ENCODE data around the gene NSMF.

NSMF gene

DNA sequence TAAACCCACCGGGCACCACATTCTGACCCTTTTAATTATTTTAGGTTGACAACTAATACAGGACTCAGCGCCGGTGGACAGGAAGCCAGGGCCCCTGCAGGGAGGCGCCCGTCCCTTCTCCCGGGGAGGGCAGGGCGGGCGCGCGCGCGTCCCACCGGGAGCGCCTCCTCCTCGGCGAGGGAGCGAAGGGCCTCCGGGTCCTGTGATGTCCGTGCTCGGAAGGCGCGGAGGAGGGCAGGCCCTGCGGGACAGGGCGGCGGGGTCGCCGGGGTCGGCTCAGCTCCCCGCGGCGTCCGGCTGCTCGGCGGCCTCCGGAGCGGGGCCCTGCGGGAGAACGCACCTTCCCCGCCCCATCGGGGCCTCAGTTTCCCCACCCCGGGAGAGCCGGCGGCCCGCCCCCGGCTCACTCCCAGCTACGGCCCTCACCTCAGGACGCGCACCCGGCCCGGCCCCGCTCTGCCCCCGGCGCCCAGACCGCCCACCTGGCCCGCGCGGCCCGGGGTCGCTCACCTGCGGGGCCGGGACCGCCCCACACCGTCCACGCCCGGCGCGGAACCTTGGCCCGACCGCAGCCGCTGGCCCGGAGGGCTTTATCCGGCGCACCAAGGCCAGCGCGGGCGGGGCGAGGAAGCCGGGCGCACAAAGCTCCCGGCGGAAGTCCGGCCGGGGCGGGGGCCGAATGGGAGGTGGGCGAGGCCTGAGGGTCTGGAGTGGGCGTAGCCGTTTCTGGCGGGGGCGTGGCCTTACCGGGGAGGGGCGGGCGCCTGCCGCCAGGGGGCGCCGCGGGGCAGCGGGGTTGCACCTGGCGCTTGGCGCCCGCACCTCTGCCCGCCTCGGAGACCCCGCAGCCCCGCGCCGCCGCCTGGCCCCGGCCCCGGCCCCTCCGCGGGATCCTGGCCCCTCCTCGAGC, 36.3 kb downstream of the NSMF start, which contains the start of the genes EXD3 and NOXA1 (continued):
- TF ChIP-seq ZNF501 (tag by site-specific recombination; IDR thresholded peaks at IDR 0.05) (peak; percentile 50; the same call in 1 of the 2 replicates), ZNF830 (tag by site-specific recombination; IDR thresholded peaks at IDR 0.05; ENCODE audit: low read depth) (no peak), GLIS1 (tag by site-specific recombination; IDR thresholded peaks at IDR 0.05) (peak; percentile 38; the same call in 1 of the 2 replicates), ZNF157 (tag by site-specific recombination; IDR thresholded peaks at IDR 0.05) (no peak), ZNF404 (tag by site-specific recombination; IDR thresholded peaks at IDR 0.05) (no peak), ZNF10 (tag by site-specific recombination; IDR thresholded peaks at IDR 0.05) (no peak), ZNF214 (tag by site-specific recombination; IDR thresholded peaks at IDR 0.05; ENCODE audit: borderline replicate concordance) (no peak), ZNF140 (tag by site-specific recombination; IDR thresholded peaks at IDR 0.05) (no peak), ZFP69B (tag by site-specific recombination; IDR thresholded peaks at IDR 0.05) (peak; percentile 70), ZSCAN30 (tag by site-specific recombination; IDR thresholded peaks at IDR 0.05) (peak; percentile 99), ZNF169 (tag by site-specific recombination; IDR thresholded peaks at IDR 0.05) (no peak), ZNF837 (tag by site-specific recombination; IDR thresholded peaks at IDR 0.05) (no peak), YY2 (tag by site-specific recombination; IDR thresholded peaks at IDR 0.05) (peak; percentile 46; the same call in 1 of the 2 replicates), GFI1B (tag by site-specific recombination; IDR thresholded peaks at IDR 0.05) (no peak), ZNF76 (tag by site-specific recombination; IDR thresholded peaks at IDR 0.05; ENCODE audit: borderline replicate concordance, low read depth) (peak; percentile 83; the same call in 1 of the 2 replicates), ZEB2 (tag by site-specific recombination; IDR thresholded peaks at IDR 0.05) (peak; percentile 39; the same call in 1 of the 2 replicates), KLF9 (tag by site-specific recombination; IDR thresholded peaks at IDR 0.05; ENCODE audit: low read depth) (peak; percentile 97), KLF7 (tag by site-specific recombination; IDR thresholded peaks at IDR 0.05; ENCODE audit: borderline replicate concordance) (peak; percentile 66; the same call in 1 of the 2 replicates), SP7 (tag by site-specific recombination; IDR thresholded peaks at IDR 0.05) (peak; percentile 69), RBAK (tag by site-specific recombination; IDR thresholded peaks at IDR 0.05) (no peak), MZF1 (tag by site-specific recombination; IDR thresholded peaks at IDR 0.05; ENCODE audit: borderline replicate concordance) (no peak), KLF10 (tag by site-specific recombination; IDR thresholded peaks at IDR 0.05) (peak; percentile 86), ZNF132 (tag by site-specific recombination; IDR thresholded peaks at IDR 0.05; ENCODE audit: borderline replicate concordance) (no peak), ZNF146 (tag by site-specific recombination; IDR thresholded peaks at IDR 0.05) (peak; percentile 69; the same call in 1 of the 2 replicates), HOXC10 (CRISPR knock-in tag; IDR thresholded peaks at IDR 0.05) (no peak)
- TF ChIP-seq, protein P1, sequence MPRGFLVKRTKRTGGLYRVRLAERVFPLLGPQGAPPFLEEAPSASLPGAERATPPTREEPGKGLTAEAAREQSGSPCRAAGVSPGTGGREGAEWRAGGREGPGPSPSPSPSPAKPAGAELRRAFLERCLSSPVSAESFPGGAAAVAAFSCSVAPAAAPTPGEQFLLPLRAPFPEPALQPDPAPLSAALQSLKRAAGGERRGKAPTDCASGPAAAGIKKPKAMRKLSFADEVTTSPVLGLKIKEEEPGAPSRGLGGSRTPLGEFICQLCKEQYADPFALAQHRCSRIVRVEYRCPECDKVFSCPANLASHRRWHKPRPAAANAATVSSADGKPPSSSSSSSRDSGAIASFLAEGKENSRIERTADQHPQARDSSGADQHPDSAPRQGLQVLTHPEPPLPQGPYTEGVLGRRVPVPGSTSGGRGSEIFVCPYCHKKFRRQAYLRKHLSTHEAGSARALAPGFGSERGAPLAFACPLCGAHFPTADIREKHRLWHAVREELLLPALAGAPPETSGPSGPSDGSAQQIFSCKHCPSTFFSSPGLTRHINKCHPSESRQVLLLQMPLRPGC (tag by site-specific recombination; IDR thresholded peaks at IDR 0.05) = no peak
- TF ChIP-seq, protein P2, sequence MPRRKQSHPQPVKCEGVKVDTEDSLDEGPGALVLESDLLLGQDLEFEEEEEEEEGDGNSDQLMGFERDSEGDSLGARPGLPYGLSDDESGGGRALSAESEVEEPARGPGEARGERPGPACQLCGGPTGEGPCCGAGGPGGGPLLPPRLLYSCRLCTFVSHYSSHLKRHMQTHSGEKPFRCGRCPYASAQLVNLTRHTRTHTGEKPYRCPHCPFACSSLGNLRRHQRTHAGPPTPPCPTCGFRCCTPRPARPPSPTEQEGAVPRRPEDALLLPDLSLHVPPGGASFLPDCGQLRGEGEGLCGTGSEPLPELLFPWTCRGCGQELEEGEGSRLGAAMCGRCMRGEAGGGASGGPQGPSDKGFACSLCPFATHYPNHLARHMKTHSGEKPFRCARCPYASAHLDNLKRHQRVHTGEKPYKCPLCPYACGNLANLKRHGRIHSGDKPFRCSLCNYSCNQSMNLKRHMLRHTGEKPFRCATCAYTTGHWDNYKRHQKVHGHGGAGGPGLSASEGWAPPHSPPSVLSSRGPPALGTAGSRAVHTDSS (tag by site-specific recombination; IDR thresholded peaks at IDR 0.05) = peak; percentile 47; the same call in 1 of the 2 replicates
- TF ChIP-seq, protein P3, sequence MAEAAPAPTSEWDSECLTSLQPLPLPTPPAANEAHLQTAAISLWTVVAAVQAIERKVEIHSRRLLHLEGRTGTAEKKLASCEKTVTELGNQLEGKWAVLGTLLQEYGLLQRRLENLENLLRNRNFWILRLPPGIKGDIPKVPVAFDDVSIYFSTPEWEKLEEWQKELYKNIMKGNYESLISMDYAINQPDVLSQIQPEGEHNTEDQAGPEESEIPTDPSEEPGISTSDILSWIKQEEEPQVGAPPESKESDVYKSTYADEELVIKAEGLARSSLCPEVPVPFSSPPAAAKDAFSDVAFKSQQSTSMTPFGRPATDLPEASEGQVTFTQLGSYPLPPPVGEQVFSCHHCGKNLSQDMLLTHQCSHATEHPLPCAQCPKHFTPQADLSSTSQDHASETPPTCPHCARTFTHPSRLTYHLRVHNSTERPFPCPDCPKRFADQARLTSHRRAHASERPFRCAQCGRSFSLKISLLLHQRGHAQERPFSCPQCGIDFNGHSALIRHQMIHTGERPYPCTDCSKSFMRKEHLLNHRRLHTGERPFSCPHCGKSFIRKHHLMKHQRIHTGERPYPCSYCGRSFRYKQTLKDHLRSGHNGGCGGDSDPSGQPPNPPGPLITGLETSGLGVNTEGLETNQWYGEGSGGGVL (tag by site-specific recombination; IDR thresholded peaks at IDR 0.05) = no peak
- TF ChIP-seq, protein P4, sequence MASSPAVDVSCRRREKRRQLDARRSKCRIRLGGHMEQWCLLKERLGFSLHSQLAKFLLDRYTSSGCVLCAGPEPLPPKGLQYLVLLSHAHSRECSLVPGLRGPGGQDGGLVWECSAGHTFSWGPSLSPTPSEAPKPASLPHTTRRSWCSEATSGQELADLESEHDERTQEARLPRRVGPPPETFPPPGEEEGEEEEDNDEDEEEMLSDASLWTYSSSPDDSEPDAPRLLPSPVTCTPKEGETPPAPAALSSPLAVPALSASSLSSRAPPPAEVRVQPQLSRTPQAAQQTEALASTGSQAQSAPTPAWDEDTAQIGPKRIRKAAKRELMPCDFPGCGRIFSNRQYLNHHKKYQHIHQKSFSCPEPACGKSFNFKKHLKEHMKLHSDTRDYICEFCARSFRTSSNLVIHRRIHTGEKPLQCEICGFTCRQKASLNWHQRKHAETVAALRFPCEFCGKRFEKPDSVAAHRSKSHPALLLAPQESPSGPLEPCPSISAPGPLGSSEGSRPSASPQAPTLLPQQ (tag by site-specific recombination; IDR thresholded peaks at IDR 0.05) = peak; percentile 77
- TF ChIP-seq, protein P5, sequence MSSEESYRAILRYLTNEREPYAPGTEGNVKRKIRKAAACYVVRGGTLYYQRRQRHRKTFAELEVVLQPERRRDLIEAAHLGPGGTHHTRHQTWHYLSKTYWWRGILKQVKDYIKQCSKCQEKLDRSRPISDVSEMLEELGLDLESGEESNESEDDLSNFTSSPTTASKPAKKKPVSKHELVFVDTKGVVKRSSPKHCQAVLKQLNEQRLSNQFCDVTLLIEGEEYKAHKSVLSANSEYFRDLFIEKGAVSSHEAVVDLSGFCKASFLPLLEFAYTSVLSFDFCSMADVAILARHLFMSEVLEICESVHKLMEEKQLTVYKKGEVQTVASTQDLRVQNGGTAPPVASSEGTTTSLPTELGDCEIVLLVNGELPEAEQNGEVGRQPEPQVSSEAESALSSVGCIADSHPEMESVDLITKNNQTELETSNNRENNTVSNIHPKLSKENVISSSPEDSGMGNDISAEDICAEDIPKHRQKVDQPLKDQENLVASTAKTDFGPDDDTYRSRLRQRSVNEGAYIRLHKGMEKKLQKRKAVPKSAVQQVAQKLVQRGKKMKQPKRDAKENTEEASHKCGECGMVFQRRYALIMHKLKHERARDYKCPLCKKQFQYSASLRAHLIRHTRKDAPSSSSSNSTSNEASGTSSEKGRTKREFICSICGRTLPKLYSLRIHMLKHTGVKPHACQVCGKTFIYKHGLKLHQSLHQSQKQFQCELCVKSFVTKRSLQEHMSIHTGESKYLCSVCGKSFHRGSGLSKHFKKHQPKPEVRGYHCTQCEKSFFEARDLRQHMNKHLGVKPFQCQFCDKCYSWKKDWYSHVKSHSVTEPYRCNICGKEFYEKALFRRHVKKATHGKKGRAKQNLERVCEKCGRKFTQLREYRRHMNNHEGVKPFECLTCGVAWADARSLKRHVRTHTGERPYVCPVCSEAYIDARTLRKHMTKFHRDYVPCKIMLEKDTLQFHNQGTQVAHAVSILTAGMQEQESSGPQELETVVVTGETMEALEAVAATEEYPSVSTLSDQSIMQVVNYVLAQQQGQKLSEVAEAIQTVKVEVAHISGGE (tag by site-specific recombination; conservative IDR thresholded peaks at IDR 0.05; ENCODE audit: low read depth) = peak; percentile 98

Data from HEK293 (cell line).